ENCODE results near the gene ZDHHC24. TPM values are rescaled to one million over a fixed set of nuclear protein-coding genes. Genes with fewer than 3 reads are reported as not detected.

The ZDHHC24 gene
- polyA plus RNA-seq, 1 experiment: 11.9 TPM

- no peak overlapping the region for H3K4me3 ChIP-seq (ENCODE audit: low read depth, low read length)
- no peak for TF ChIP-seq CTCF (IDR thresholded peaks at IDR 0.05; ENCODE audit: insufficient read depth, low read depth, low read length)
- H3K36me3 ChIP-seq (ENCODE audit: control insufficient read depth, insufficient read depth, low read length): peaks cover 16% of the 10 kb centered on the region
- ChIA-PET POLR2A (no interaction called here), CTCF (interaction anchor here (2.0 to 3.5 kb wide), 2 partner anchors 9 to 62 kb away, joined by 6 to 16 read pairs; partner anchors contain the start of gene DPP3)
- no peak for DNase-seq (ENCODE audit: low read depth)
- no peaks in the 10 kb centered on the region for H3K27me3 ChIP-seq (ENCODE audit: control insufficient read depth, insufficient read depth, low read length)
These were observed 74.7 kb downstream of the ZDHHC24 start for GRCh38 chr11:66471142-66471541.

Other genes with a start within 250 kb of the ZDHHC24 start
- 83.0 and 180 TPM in 2 replicates for gene CD248, start 229.0 kb downstream of the ZDHHC24 start, polyA plus RNA-seq (2011; rRNA removed)
- gene RIN1, start 209.6 kb downstream of the ZDHHC24 start, polyA plus RNA-seq (2011; rRNA removed): 6.3 and 9.2 TPM in 2 replicates
- gene BRMS1, start 200.9 kb downstream of the ZDHHC24 start, polyA plus RNA-seq (2011; rRNA removed): 36.7 and 46.3 TPM in 2 replicates
- 12.7 and 16.8 TPM in 2 replicates for gene B4GAT1, start 198.4 kb downstream of the ZDHHC24 start, polyA plus RNA-seq (2011; rRNA removed)
- gene SLC29A2, start 174.3 kb downstream of the ZDHHC24 start, polyA plus RNA-seq (2011; rRNA removed): 0.21 and 0.48 TPM in 2 replicates
- gene NPAS4, start 125.0 kb downstream of the ZDHHC24 start, polyA plus RNA-seq (2011; rRNA removed): 0.43 and 0.72 TPM in 2 replicates
- gene MRPL11, start 107.2 kb downstream of the ZDHHC24 start, polyA plus RNA-seq (2011; rRNA removed): 52.7 and 54.5 TPM in 2 replicates
- gene PELI3, start 79.1 kb downstream of the ZDHHC24 start, polyA plus RNA-seq (2011; rRNA removed): 4.9 and 8.0 TPM in 2 replicates
- gene DPP3, start 65.6 kb downstream of the ZDHHC24 start, polyA plus RNA-seq (2011; rRNA removed): 49.5 and 85.2 TPM in 2 replicates
- 24.0 and 31.1 TPM in 2 replicates for gene BBS1, start 35.4 kb downstream of the ZDHHC24 start, polyA plus RNA-seq (2011; rRNA removed)
- gene ACTN3, start 855 bp upstream of the ZDHHC24 start, polyA plus RNA-seq (2011; rRNA removed): not detected in 2 replicates
- gene CTSF, start 22.6 kb upstream of the ZDHHC24 start, polyA plus RNA-seq (2011; rRNA removed): 30.4 and 44.0 TPM in 2 replicates
- gene CCDC87, start 47.0 kb upstream of the ZDHHC24 start, polyA plus RNA-seq (2011; rRNA removed): 0.12 and 0.15 TPM in 2 replicates
- gene CCS, start 47.1 kb upstream of the ZDHHC24 start, polyA plus RNA-seq (2011; rRNA removed): 23.9 and 36.4 TPM in 2 replicates
- 16.9 and 18.6 TPM in 2 replicates for gene RBM14, start 70.6 kb upstream of the ZDHHC24 start, polyA plus RNA-seq (2011; rRNA removed)
- 183 and 213 TPM in 2 replicates for gene RBM4, start 92.7 kb upstream of the ZDHHC24 start, polyA plus RNA-seq (2011; rRNA removed)
- gene RBM4B, start 131.8 kb upstream of the ZDHHC24 start, polyA plus RNA-seq (2011; rRNA removed): 26.7 and 29.6 TPM in 2 replicates
- 0.07 and 0.25 TPM in 2 replicates for gene SPTBN2, start 183.2 kb upstream of the ZDHHC24 start, polyA plus RNA-seq (2011; rRNA removed)